IMR-90 (cell line): ENCODE results near the gene HS3ST2.

Source experiments
- CEBPB ChIP-seq: IDR thresholded peaks from 2 replicates; pipeline ENCODE4 v1.6.1; 2012; ENCODE audit warnings: low read depth, low read length, improper control_type of control experiment
- MAFK ChIP-seq: IDR thresholded peaks from 2 replicates; pipeline ENCODE4 v1.6.1; 2012; ENCODE audit warnings: low read depth, low read length, improper control_type of control experiment
- POLR2A ChIP-seq: IDR thresholded peaks from 2 replicates; pipeline ENCODE4 v1.6.1; 2012; ENCODE audit warnings: mild to moderate bottlenecking, low read depth, low read length
- RAD21 ChIP-seq: IDR thresholded peaks from 2 replicates; pipeline ENCODE4 v1.6.1; 2012; ENCODE audit warnings: low read length, improper control_type of control experiment
- RFX5 ChIP-seq: IDR thresholded peaks from 2 replicates; pipeline ENCODE4 v1.8.0; 2012; ENCODE audit warnings: low read depth, mild to moderate bottlenecking, low read length, moderate library complexity
- SMC3 ChIP-seq: fragments of 150-350 bp; IDR thresholded peaks from 2 replicates; pipeline ENCODE4 v1.6.1; 2016; ENCODE audit warnings: low read depth, mild to moderate bottlenecking, antibody characterized with exemption, low read length, moderate library complexity
- TF ChIP-seq, protein P1 (sequence below): conservative IDR thresholded peaks from 2 replicates; pipeline ENCODE4 v1.5.1; 2012; ENCODE audit warnings: mild to moderate bottlenecking, low read depth, low read length, improper control_type of control experiment
- TF ChIP-seq, protein P2 (sequence below): fragments of 150-350 bp; IDR thresholded peaks from 2 replicates; pipeline ENCODE4 v1.6.1; 2016; ENCODE audit warnings: low read depth, mild to moderate bottlenecking, low read length, moderate library complexity, borderline replicate concordance
- TF ChIP-seq, protein P3 (sequence below): fragments of 150-350 bp; IDR thresholded peaks from 2 replicates; pipeline ENCODE4 v1.6.1; 2017; ENCODE audit warnings: mild to moderate bottlenecking, antibody characterized with exemption, low read length, low read depth

DNA sequence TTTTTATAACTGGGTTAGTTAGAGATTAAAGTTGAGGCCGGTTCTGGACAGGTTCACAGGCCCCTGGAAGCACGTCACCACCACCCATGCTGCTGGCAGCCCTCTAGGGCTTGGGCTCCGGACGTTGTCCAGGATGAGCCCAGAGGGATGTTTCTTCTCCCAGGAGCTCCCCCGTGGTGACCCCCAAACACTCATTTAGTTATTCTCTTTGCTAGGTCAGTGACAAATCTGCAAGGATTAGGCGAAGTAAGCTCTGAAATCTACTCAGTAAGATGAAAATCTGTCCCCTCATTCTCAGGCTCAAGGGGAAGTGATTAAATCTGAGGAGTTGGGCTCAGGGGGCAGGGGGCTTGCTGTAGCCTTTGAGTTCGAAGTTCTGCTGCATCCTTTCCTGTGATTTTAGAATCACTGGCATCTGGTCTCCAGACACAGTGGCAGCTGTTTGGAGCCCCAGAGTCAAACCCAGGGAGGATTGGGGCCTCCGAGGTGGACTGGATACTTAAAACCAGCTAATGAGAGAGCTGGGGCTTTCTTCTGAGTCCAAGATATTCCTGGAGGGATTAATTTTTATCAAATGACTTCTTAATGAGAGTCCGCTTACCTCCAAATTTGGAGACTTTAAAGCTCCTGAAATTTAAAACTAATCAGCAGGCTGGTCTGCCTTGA, 49.2 kb upstream of the HS3ST2 start:
- TF ChIP-seq, protein P1, sequence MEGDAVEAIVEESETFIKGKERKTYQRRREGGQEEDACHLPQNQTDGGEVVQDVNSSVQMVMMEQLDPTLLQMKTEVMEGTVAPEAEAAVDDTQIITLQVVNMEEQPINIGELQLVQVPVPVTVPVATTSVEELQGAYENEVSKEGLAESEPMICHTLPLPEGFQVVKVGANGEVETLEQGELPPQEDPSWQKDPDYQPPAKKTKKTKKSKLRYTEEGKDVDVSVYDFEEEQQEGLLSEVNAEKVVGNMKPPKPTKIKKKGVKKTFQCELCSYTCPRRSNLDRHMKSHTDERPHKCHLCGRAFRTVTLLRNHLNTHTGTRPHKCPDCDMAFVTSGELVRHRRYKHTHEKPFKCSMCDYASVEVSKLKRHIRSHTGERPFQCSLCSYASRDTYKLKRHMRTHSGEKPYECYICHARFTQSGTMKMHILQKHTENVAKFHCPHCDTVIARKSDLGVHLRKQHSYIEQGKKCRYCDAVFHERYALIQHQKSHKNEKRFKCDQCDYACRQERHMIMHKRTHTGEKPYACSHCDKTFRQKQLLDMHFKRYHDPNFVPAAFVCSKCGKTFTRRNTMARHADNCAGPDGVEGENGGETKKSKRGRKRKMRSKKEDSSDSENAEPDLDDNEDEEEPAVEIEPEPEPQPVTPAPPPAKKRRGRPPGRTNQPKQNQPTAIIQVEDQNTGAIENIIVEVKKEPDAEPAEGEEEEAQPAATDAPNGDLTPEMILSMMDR = no peak
- TF ChIP-seq, protein P2, sequence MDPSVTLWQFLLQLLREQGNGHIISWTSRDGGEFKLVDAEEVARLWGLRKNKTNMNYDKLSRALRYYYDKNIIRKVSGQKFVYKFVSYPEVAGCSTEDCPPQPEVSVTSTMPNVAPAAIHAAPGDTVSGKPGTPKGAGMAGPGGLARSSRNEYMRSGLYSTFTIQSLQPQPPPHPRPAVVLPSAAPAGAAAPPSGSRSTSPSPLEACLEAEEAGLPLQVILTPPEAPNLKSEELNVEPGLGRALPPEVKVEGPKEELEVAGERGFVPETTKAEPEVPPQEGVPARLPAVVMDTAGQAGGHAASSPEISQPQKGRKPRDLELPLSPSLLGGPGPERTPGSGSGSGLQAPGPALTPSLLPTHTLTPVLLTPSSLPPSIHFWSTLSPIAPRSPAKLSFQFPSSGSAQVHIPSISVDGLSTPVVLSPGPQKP = no peak
- TF ChIP-seq POLR2A = no peak
- no peak for TF ChIP-seq SMC3
- TF ChIP-seq, protein P3, sequence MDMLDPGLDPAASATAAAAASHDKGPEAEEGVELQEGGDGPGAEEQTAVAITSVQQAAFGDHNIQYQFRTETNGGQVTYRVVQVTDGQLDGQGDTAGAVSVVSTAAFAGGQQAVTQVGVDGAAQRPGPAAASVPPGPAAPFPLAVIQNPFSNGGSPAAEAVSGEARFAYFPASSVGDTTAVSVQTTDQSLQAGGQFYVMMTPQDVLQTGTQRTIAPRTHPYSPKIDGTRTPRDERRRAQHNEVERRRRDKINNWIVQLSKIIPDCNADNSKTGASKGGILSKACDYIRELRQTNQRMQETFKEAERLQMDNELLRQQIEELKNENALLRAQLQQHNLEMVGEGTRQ = no peak
- no peak for TF ChIP-seq RAD21
- TF ChIP-seq RFX5 = no peak
- TF ChIP-seq MAFK = no peak
- TF ChIP-seq CEBPB = no peak
